ENCODE data around the gene STAC. TPM values are rescaled to one million over a fixed set of nuclear protein-coding genes. Genes with fewer than 3 reads are reported as not detected.
"Not testable (repeated sequence)": the region's sequence is repeated elsewhere in the genome, so short reads cannot be mapped to it uniquely, and the experiment has no call there.

Gene STAC
- total RNA-seq, 3 donors from 2014 or later = not detected

GRCh38 chr3:36496684-36497633 lies 116.7 kb downstream of the STAC start:
- Mint-ChIP-seq H3K4me3 (no peak overlapping the region), H3K36me3 (ENCODE audit: insufficient read depth) (no peaks in the 10 kb centered on the region), H3K4me1 (ENCODE audit: low read depth) (no peaks in the 10 kb centered on the region), H3K27me3 (ENCODE audit: low read depth) (peaks cover 2% of the 10 kb centered on the region), H3K9me3 (no peaks in the 10 kb centered on the region)
- ATAC-seq = no peak
- no peak for DNase-seq

DNA sequence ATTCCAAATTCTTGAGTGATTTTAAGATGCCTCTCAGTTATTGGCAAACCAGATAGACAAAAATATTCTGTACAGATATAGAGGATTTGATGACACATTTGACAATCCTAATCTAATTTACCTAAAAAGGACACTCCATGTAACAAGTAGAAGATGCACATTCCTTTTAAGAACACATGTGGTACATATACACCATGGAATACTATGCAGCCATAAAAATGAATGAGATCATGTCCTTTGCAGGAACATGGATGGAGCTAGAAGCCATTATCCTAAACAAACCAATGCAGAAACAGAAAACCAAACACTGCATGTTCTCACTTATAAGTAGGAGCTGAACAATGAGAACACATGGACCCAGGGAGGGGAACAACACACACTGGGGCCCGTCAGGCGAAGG lies 119.7 kb downstream of the STAC start:
- not testable (repeated sequence) for DNase-seq; H3K4me1 Mint-ChIP-seq (ENCODE audit: low read depth); ATAC-seq; H3K4me3 Mint-ChIP-seq; H3K9me3 Mint-ChIP-seq; H3K36me3 Mint-ChIP-seq (ENCODE audit: insufficient read depth); H3K27me3 Mint-ChIP-seq (ENCODE audit: low read depth)

DNA sequence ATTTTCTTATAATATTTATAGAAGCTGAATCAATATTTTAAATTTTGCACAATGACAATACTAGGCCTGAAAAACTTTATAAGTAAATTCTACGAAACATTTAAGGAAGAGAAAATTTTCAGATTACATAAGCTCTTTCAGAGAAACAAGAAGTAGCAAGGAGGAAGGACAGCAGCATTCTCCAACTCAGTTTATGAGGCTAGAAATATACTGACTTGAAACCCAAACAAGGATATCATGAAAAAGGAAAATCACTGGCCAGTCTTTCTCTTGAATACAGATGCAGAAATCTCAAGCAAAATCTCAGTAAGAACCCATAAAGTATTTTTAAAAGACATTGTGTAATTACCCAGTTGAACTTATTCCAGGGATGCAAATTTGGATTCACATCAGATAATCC lies 121.3 kb downstream of the STAC start:
- no peak for ATAC-seq
- no peaks in the 10 kb centered on the region for H3K4me1 Mint-ChIP-seq (ENCODE audit: low read depth)
- H3K27me3 Mint-ChIP-seq (ENCODE audit: low read depth) = peaks cover 2% of the 10 kb centered on the region
- no peak for DNase-seq
- no peaks in the 10 kb centered on the region for H3K9me3 Mint-ChIP-seq
- no peak overlapping the region for H3K4me3 Mint-ChIP-seq
- no peaks in the 10 kb centered on the region for H3K36me3 Mint-ChIP-seq (ENCODE audit: insufficient read depth)

DNA sequence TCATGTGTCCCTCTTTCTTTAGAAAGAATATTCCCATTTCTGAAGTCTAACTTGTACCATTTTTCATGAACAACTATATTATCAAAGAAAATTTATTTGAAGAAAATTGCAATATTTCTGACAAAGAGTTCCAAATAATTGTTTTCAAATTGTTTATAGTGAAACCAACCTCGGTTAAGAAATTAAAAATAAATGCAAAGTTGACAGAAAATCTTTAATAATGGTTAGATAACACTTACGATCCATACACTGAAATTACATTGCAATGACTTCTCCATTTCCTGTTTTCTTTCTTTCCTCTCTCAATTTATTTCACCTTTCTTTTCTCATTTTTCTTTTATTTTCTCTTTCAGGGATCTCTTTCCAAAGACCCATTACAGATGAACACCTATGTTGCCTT lies 125.1 kb downstream of the STAC start:
- Mint-ChIP-seq H3K36me3 (ENCODE audit: insufficient read depth) (no peaks in the 10 kb centered on the region), H3K4me1 (ENCODE audit: low read depth) (no peaks in the 10 kb centered on the region), H3K9me3 (no peaks in the 10 kb centered on the region), H3K4me3 (no peak overlapping the region), H3K27me3 (ENCODE audit: low read depth) (no peaks in the 10 kb centered on the region)
- no peak for ATAC-seq
- no peak for DNase-seq

DNA sequence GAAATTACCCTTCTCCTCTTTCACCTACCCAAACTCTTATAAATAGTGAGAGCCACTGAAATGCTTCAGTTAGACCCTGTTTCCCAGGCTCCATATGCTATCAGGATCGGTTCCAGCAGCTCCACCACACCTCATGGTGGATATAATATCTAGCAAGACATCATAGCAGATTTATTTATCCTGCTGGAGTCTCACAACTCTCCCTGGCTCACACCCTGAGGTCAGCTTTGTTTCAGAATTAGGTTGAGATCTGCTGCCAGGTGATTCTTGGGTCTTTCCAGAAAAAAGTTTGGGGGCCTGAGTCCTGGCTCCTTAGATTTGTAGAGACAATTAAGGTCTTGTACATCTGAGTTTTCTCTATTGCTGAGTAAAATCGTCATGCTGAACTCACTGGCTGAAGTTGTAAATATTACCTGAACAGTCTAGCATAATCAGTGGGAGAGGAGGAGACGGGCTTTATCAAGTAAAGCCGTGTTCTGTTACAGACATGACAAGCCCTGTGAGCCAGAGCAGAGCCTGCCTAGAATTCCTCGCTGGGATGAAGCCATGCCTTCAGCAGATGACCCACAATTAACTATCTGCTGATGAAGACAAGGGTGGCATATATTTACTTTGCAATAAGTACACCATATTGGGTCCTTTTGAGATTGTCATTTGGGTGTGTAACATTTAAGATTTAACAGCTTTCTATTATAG lies 131.6 kb downstream of the STAC start:
- no peaks in the 10 kb centered on the region for H3K36me3 Mint-ChIP-seq (ENCODE audit: insufficient read depth)
- H3K27me3 Mint-ChIP-seq (ENCODE audit: low read depth) = no peaks in the 10 kb centered on the region
- no peaks in the 10 kb centered on the region for H3K4me1 Mint-ChIP-seq (ENCODE audit: low read depth)
- no peaks in the 10 kb centered on the region for H3K9me3 Mint-ChIP-seq
- ATAC-seq (no peak), DNase-seq (no peak)
- no peak overlapping the region for H3K4me3 Mint-ChIP-seq

DNA sequence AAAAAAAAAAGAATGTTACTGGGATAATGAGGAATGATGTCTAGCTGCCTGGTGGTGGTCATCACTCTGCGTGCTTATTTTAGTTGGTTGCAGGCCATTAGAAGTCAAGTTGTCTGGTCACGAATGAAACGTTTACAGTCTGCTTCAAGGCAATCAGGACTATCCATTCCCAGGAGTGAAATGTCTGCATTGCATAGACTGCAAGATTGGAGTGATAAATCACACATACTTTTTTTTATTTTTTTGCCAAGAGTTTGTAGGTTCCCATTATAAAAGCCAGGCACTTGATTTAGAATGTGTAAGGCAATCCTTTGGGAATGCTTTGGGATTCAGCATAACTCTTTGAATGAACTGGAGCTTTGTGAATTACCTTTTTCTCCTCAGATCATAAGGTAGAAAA lies 132.3 kb downstream of the STAC start:
- H3K27me3 Mint-ChIP-seq (ENCODE audit: low read depth) = no peaks in the 10 kb centered on the region
- H3K36me3 Mint-ChIP-seq (ENCODE audit: insufficient read depth) = no peaks in the 10 kb centered on the region
- H3K4me3 Mint-ChIP-seq = no peak overlapping the region
- ATAC-seq (no peak), DNase-seq (no peak)
- no peaks in the 10 kb centered on the region for H3K4me1 Mint-ChIP-seq (ENCODE audit: low read depth)
- H3K9me3 Mint-ChIP-seq = no peaks in the 10 kb centered on the region

GRCh38 chr3:36514171-36514570 lies 133.9 kb downstream of the STAC start:
- Mint-ChIP-seq H3K4me1 (ENCODE audit: low read depth) (no peaks in the 10 kb centered on the region), H3K9me3 (no peaks in the 10 kb centered on the region), H3K27me3 (ENCODE audit: low read depth) (no peaks in the 10 kb centered on the region), H3K36me3 (ENCODE audit: insufficient read depth) (no peaks in the 10 kb centered on the region), H3K4me3 (no peak overlapping the region)
- DNase-seq = no peak
- ATAC-seq = no peak

- Mint-ChIP-seq H3K27me3 (ENCODE audit: low read depth) (no peaks in the 10 kb centered on the region), H3K9me3 (no peaks in the 10 kb centered on the region), H3K4me1 (ENCODE audit: low read depth) (no peaks in the 10 kb centered on the region), H3K4me3 (no peak overlapping the region), H3K36me3 (ENCODE audit: insufficient read depth) (no peaks in the 10 kb centered on the region)
- ATAC-seq = no peak
- no peak for DNase-seq
Measured at GRCh38 chr3:36519682-36520081, 139.4 kb downstream of the STAC start.

DNA sequence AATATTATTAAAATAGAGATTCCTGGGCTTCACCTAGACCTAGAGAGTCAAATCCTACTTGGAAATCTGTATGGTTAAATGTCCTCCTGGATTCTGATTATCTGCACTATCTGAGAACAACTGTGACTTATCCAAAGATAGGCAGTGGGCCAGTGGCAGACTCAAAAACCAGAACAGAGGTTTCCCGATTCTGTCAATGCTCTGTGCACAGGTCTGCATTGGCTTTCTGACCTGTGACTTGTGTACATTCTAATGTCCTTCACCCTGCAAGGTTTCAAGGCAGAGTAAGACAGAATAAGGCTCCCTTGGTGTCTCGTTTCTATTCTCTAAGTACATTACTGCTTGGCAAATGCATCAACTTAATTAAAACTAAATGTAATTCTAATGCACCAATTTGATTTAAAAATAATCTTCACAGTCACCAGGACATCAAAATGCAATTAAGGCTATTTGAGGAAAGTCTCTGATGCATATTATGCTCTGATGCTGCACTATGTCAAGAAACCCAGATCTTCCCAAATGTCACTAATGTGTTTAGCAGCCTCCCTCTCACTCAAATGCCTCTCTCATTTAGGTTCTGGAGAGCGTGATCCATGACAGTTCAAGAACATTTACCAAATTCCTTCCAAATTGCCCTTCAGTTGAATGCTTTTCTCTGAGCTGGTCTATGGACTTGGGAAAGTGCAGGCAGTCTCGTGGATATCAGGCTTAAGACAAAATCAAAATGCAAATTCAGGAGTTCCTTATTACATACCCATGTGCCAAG lies 140.1 kb downstream of the STAC start:
- no peak for DNase-seq
- Mint-ChIP-seq H3K4me3 (no peak overlapping the region), H3K4me1 (ENCODE audit: low read depth) (no peaks in the 10 kb centered on the region), H3K27me3 (ENCODE audit: low read depth) (no peaks in the 10 kb centered on the region), H3K9me3 (no peaks in the 10 kb centered on the region), H3K36me3 (ENCODE audit: insufficient read depth) (no peaks in the 10 kb centered on the region)
- ATAC-seq = no peak

DNA sequence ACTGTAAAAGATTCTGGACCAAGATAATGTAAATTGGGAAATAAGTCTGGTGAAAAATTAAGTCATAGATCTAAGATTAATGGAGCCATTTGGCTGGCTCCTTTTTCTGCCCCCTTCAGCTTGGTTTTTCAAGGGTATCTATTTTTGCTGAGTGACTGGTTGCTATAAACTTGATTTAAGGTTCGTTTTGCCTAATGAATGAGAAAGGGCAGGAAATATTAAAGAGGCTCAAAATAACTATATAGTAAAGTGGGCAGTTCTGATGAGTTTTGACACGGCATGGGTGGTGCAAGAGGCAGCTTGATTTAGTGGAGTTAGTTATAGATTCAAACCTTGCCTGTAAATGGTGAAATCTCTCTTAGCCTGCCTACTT lies 140.7 kb downstream of the STAC start:
- ATAC-seq = no peak
- DNase-seq = no peak
- H3K36me3 Mint-ChIP-seq (ENCODE audit: insufficient read depth) = no peaks in the 10 kb centered on the region
- no peaks in the 10 kb centered on the region for H3K4me1 Mint-ChIP-seq (ENCODE audit: low read depth)
- H3K4me3 Mint-ChIP-seq = no peak overlapping the region
- H3K9me3 Mint-ChIP-seq = no peaks in the 10 kb centered on the region
- no peaks in the 10 kb centered on the region for H3K27me3 Mint-ChIP-seq (ENCODE audit: low read depth)

DNA sequence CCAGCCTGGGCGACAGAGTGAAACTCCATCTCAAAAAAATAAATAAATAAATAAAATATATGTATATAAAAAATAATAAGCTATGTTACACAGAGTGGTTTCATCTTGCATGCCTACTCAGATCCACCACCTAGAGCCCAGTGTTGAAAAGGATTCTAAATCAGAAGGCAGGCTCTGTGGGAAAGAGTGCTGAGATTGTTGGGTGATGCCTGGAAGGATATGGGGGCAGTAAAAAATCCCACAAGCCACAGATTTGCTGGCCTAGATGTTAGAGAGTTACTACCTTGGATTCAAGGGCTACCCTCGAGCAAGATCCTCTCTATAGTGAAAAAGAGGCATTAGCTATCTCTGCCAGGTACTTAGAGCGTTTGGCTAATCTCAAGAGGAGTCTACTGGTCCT lies 144.3 kb downstream of the STAC start:
- Mint-ChIP-seq H3K27me3 (ENCODE audit: low read depth) (no peaks in the 10 kb centered on the region), H3K36me3 (ENCODE audit: insufficient read depth) (no peaks in the 10 kb centered on the region), H3K4me3 (no peak overlapping the region), H3K4me1 (ENCODE audit: low read depth) (no peaks in the 10 kb centered on the region), H3K9me3 (no peaks in the 10 kb centered on the region)
- no peak for ATAC-seq
- no peak for DNase-seq

DNA sequence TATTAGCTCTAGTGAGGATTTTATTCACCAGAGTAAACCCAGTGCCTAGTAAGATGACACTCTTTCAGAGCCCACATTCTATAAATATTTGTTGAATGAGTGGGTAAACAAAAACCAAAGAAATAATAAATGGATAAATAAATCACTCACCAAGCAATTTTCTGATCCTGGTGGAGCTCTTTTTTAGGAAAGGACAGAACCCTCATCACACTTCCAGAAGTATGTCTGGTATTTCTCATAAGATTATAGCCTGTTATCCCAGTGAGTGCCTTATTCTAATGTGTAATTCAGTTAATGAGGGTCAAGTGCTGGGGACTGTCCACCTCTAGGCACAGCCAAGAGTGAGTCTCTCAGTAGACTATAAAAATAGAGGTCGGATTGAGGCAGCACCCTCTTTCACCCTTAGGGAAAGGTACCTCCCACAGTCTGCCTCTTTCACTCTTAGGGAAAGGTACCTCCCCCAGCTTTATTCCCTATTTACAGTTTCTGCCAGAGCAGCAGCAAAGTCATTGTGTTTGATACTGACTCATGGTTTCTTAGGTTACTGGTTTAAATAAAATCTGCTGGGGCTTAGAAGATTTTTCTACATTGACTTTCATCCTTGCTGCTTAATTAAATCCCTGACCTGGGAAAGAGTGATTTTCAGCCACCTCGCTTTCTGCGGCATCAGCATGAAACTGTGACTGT lies 145.0 kb downstream of the STAC start:
- Mint-ChIP-seq H3K4me3 (no peak overlapping the region), H3K9me3 (no peaks in the 10 kb centered on the region), H3K36me3 (ENCODE audit: insufficient read depth) (no peaks in the 10 kb centered on the region), H3K27me3 (ENCODE audit: low read depth) (no peaks in the 10 kb centered on the region), H3K4me1 (ENCODE audit: low read depth) (no peaks in the 10 kb centered on the region)
- DNase-seq (no peak), ATAC-seq (no peak)

GRCh38 chr3:36538136-36538749 lies 157.9 kb downstream of the STAC start:
- DNase-seq (no peak), ATAC-seq (no peak)
- Mint-ChIP-seq H3K36me3 (ENCODE audit: insufficient read depth) (no peaks in the 10 kb centered on the region), H3K27me3 (ENCODE audit: low read depth) (peaks cover 2% of the 10 kb centered on the region), H3K4me1 (ENCODE audit: low read depth) (no peaks in the 10 kb centered on the region), H3K4me3 (no peak overlapping the region), H3K9me3 (no peaks in the 10 kb centered on the region)
